Ishikawa (cell line): ENCODE data around the gene LRRC47.

ENCODE experiments used
- CEBPB ChIP-seq: IDR thresholded peaks from 2 replicates; pipeline ENCODE4 v1.6.1; 2012
- CREB1 ChIP-seq: IDR thresholded peaks from 2 replicates; pipeline ENCODE4 v1.6.1; 2012; ENCODE audit warnings: low read depth
- EGR1 ChIP-seq: IDR thresholded peaks from 2 replicates; pipeline ENCODE4 v1.6.1; 2012
- EP300 ChIP-seq: IDR thresholded peaks from 2 replicates; pipeline ENCODE4 v1.6.1; 2012; ENCODE audit warnings: borderline replicate concordance
- FOXM1 ChIP-seq: IDR thresholded peaks from 2 replicates; pipeline ENCODE4 v1.6.1; 2012; ENCODE audit warnings: low read depth, borderline replicate concordance
- MAX ChIP-seq: IDR thresholded peaks from 2 replicates; pipeline ENCODE4 v1.6.1; 2012
- NFIC ChIP-seq: IDR thresholded peaks from 2 replicates; pipeline ENCODE4 v1.6.1; 2012
- RAD21 ChIP-seq: IDR thresholded peaks from 2 replicates; pipeline ENCODE4 v1.6.1; 2012; ENCODE audit warnings: low read depth
- REST ChIP-seq: IDR thresholded peaks from 2 replicates; pipeline ENCODE4 v1.6.1; 2012; ENCODE audit warnings: low read depth, mild to moderate bottlenecking
- TAF1 ChIP-seq: IDR thresholded peaks from 2 replicates; pipeline ENCODE4 v1.6.1; 2012; ENCODE audit warnings: low read depth, mild to moderate bottlenecking
- TCF12 ChIP-seq: IDR thresholded peaks from 2 replicates; pipeline ENCODE4 v1.6.1; 2012; ENCODE audit warnings: low read depth
- TEAD4 ChIP-seq: IDR thresholded peaks from 2 replicates; pipeline ENCODE4 v1.6.1; 2012
- USF1 ChIP-seq: IDR thresholded peaks from 2 replicates; pipeline ENCODE4 v1.6.1; 2012
- YY1 ChIP-seq: IDR thresholded peaks from 2 replicates; pipeline ENCODE4 v1.6.1; 2012; ENCODE audit warnings: low read depth
- ZBTB7A ChIP-seq: IDR thresholded peaks from 2 replicates; pipeline ENCODE4 v1.6.1; 2012; ENCODE audit warnings: low read depth

LRRC47 gene

GRCh38 chr1:3837685-3838084 lies 41.4 kb upstream of the LRRC47 start:
- TF ChIP-seq EP300 (no peak), USF1 (no peak), EGR1 (no peak), RAD21 (no peak), FOXM1 (no peak), MAX (no peak), CEBPB (no peak), YY1 (no peak), TAF1 (no peak), CREB1 (no peak), TEAD4 (no peak), ZBTB7A (no peak), NFIC (no peak), TCF12 (no peak), REST (no peak)

- TF ChIP-seq ZBTB7A (no peak), TCF12 (no peak), CEBPB (no peak), TEAD4 (no peak), USF1 (no peak), NFIC (no peak), TAF1 (no peak), RAD21 (no peak), FOXM1 (no peak), EP300 (no peak), MAX (no peak), CREB1 (no peak), YY1 (no peak), EGR1 (no peak), REST (no peak)
These were observed 40.9 kb upstream of the LRRC47 start for GRCh38 chr1:3837200-3837599.

- TF ChIP-seq EGR1 (no peak), FOXM1 (no peak), CEBPB (no peak), ZBTB7A (no peak), MAX (no peak), NFIC (no peak)
These were observed 40.1 kb upstream of the LRRC47 start for GRCh38 chr1:3836421-3836820.

- no peak for TF ChIP-seq FOXM1
- no peak for TF ChIP-seq USF1
- TF ChIP-seq RAD21: no peak
- TF ChIP-seq MAX: no peak
- no peak for TF ChIP-seq REST
- no peak for TF ChIP-seq TEAD4
- no peak for TF ChIP-seq TCF12
- no peak for TF ChIP-seq EGR1
- TF ChIP-seq CREB1: no peak
- TF ChIP-seq EP300: no peak
- TF ChIP-seq ZBTB7A: no peak
- TF ChIP-seq TAF1: no peak
- no peak for TF ChIP-seq NFIC
- TF ChIP-seq YY1: no peak
- no peak for TF ChIP-seq CEBPB
These were observed 38.4 kb upstream of the LRRC47 start for GRCh38 chr1:3834701-3835100.
